HFF-Myc (cell line): ENCODE measurements around the gene SLC1A2.
"Not testable (repeated sequence)": the region's sequence is repeated elsewhere in the genome, so short reads cannot be mapped to it uniquely, and the experiment has no call there.

Source experiments
- DNase-seq: peaks from one replicate; pipeline ENCODE4 v3.0.0-alpha.2; 2011; ENCODE audit warnings: low read depth; ENCODE audit errors: extremely low read depth
- H3K4me3 ChIP-seq: replicated peaks from 2 replicates; pipeline ENCODE4 v1.5.1; 2011; ENCODE audit warnings: low read depth, mild to moderate bottlenecking, control low read depth, low read length
- CTCF ChIP-seq: IDR thresholded peaks from 2 replicates; pipeline ENCODE4 v1.5.1; 2012; ENCODE audit warnings: mild to moderate bottlenecking, low read depth, low read length, control low read depth; ENCODE audit errors: missing control alignments

SLC1A2 gene

GRCh38 chr11:35230388-35230787 lies 189.0 kb downstream of the SLC1A2 start:
- DNase-seq = no peak
- no peak overlapping the region for H3K4me3 ChIP-seq
- no peak for TF ChIP-seq CTCF

GRCh38 chr11:35228328-35228725 lies 191.0 kb downstream of the SLC1A2 start:
- H3K4me3 ChIP-seq = no peak overlapping the region
- DNase-seq = no peak
- no peak for TF ChIP-seq CTCF

- TF ChIP-seq CTCF = no peak
- no peak overlapping the region for H3K4me3 ChIP-seq
- no peak for DNase-seq
These were observed 191.6 kb downstream of the SLC1A2 start for GRCh38 chr11:35227576-35228327.

- not testable (repeated sequence) for DNase-seq, H3K4me3 ChIP-seq
These were observed 192.6 kb downstream of the SLC1A2 start for GRCh38 chr11:35226756-35227155.

GRCh38 chr11:35225946-35226520 lies 193.3 kb downstream of the SLC1A2 start:
- no peak for DNase-seq
- TF ChIP-seq CTCF = no peak
- H3K4me3 ChIP-seq = no peak overlapping the region

GRCh38 chr11:35223991-35224390 lies 195.4 kb downstream of the SLC1A2 start:
- no peak for DNase-seq
- TF ChIP-seq CTCF = no peak
- no peak overlapping the region for H3K4me3 ChIP-seq

GRCh38 chr11:35223371-35223796 lies 196.0 kb downstream of the SLC1A2 start:
- H3K4me3 ChIP-seq = no peak overlapping the region
- peak; percentile 64 for DNase-seq
- TF ChIP-seq CTCF = no peak
